Stimulated activated CD8-positive, alpha-beta memory T cell treated with anti-CD3 and anti-CD28 coated beads, Interleukin-15, amount 100 ng/mL, for 1 hour (primary cell): ENCODE data around the gene KIFC3.
"Not testable (repeated sequence)": the region's sequence is repeated elsewhere in the genome, so short reads cannot be mapped to it uniquely, and the experiment has no call there.

Experiments used
- DNase-seq: peaks from one replicate; pipeline ENCODE4 v3.0.0-alpha.2; 2020; ENCODE audit warnings: low read depth

KIFC3 gene

DNA sequence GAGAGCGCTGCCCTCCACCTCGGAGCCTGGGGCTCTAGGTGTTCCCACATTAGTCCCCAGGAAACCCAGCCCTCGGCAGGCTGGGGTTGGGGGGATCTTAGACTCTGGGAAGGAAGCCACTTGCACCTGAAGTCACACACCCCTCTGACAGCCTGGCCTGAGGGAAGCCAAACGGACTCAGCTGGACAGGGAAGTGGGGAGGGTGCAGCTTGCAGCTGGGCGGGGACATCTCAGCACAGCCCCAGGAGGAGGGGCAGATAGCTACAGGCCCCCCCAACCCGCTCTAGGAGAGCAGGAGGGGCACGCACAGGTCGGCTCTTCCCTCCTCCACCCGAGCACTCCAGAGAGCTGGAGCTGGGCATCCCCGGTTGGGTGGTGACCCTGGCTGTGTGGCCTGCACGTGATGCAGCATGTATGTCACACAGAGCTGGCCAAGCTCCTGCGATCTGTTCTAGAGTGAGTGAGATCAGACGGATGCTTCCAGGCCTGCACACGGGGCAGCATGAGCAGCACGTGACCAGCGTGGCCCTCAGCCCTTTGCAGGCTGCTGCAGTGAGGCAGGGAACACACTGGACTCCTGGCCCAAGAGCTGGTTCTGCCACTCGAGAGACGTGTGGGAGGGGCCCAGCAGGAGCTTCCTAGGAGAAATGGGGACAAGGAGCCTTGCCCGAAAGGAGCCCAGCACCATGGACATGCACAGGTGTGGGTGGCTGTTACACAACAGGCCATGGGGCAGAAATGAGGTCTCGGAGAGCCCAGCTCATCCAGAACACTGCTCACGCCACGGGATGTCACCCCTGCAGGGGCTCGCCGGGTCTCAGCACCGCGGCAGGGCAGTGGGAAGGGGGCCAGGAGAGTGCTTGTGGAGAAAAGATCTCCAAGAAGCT, 15.4 kb downstream of the KIFC3 start:
- DNase-seq = no peak

DNA sequence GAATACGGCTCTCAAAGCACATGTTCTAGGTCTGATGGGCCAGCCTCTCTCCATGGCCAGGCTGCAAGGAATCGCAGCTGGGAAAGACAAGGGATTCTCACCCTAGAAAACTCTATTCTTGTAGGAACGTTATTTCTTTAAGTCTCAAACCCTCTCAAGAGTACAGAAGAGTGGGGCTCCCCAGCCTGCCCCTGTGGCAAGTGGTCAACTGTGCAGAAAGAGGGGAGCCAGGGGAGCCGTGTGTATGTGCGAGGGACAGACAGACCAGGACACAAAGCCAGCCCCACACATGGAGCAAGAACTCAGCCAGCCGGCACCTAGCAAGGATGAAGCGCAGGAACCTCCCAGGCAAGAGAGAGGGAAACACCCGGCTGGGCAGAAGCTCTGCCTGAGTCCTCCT, 16.4 kb downstream of the KIFC3 start:
- DNase-seq = no peak

DNA sequence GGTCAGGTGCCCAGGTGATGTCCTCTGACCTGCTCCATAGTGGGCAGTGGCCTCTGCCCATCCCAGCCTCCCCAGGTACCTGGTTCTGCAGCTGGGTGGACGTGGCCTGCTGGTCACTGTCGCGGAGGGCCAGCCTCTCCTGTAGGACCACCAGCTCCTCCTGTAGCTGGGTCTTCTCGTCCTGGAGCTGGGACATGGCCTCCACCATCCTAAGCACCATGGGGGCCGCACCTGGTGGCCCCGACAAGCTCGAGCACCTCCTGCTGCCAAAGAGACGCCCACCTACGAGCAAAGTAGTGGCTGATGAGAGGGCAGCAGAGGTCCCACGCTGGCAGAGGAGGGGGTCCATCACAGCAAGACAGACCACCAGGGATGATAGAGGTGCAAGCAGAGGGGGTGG, 16.9 kb downstream of the KIFC3 start:
- no peak for DNase-seq

DNA sequence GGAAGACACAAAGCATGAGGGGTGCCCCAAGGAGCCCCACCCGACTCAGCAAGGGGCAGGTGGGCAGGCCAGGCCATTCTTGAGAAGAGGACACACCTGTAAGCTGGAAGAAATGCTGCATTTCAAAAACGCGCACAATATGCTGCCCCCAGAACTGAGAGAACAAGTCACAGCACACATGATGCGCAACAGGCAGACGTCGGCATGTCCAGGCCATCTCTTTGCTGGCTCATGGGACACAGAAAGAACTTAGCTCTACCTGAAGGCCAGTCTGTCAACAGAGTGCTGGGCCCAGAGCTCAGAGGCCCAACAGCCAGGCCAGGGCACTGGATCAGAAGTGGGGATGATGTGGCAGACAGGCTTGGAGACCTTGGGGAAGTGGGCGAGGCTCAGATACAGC, 18.0 kb downstream of the KIFC3 start:
- no peak for DNase-seq

DNA sequence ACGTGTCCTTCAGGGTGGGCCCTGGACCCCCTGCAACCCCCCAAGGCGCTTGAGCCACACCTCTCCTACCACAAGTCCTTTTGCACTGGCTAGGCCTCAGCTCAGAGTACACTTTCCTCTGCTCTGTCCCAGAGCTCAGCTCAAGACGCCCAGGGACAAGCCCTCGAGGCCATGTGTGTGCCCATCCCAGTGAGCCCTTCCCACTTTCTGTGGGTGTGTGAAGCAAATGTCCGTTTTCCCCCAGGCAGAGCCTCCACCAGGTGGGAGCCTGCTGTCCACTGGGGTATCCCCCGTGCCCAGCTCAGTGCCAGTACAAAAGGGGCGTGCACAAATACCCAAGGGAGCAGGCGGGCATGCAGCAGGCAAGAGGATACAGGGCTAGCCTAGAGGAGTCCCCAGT, 18.4 kb downstream of the KIFC3 start:
- no peak for DNase-seq

DNA sequence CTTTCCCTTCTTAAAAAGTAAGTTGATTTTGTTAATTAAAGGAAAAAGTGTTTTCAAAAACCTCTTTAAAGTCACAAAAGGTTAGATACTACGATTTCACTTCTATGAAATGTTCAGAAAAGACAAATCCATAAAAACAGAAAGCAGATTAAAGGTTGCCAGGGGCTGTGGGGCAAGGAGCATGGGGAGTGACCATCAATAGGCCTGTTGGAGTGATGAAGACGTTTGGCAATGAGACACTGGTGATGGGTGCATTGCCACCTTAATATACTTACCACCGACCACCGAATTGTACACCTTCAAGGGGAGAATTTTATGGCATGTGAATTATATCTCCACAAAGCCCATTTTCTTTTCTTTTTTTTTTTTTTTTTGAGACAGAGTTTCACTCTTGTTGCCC, 19.2 kb downstream of the KIFC3 start:
- DNase-seq = no peak

DNA sequence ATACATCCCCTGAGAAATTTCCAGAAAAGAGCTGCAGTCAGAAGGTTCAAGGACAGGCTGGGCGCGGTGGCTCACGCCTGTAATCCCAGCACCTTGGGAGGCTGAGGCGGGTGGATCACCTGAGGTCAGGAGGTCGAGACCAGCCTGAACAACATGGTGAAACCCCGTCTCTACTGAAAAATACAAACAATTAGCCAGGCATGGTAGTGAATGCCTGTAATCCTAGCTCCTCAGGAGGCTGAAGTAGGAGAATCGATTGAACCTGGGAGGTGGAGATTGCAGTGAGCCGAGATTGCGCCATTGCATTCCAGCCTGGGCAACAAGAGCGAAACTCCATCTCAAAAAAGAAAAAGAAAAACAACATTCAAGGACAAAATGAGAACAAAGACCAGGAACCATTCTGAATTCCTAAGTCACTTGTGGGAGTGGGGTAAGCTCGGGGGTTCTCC, 19.7 kb downstream of the KIFC3 start:
- not testable (repeated sequence) for DNase-seq

DNA sequence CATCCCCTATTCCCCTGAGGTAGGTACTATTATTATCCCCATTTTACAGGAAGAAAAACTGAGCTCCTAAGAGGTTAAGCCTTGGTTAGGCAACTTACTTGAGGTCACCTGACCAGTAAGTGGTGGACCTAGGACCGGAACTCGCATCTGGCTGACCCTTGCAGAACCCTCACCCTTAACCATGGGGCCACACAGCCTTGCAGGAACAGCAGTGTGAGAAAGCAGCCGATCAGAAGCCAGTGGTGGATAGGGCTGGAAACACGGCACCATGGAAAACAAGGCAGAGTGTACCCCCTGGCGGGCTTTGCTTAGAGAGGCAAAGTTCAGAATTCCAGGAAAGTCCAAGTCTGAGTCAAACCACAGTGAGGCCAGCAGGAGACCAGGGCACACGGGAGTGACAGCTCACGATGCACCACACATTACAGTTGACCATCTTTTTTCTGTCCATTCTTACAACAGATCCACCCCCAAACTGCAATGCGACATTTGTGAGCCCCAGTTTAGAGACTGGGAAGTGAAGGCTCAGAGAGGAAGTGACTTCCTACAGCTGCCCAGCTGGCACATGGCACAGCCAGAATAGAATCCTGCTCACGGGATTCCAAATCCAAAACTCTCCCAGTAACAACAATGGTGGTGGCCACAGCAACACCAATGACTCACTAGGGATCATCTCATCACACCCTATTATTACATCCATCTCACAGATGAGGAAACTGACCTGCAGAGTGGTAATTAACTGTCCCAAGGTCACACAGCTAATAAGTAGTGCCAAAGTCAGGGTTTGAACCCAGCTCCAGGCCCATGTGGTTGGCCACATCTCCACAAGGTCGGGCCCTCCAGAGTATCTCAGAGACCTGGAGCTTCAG, 20.3 kb downstream of the KIFC3 start:
- DNase-seq = no peak

DNA sequence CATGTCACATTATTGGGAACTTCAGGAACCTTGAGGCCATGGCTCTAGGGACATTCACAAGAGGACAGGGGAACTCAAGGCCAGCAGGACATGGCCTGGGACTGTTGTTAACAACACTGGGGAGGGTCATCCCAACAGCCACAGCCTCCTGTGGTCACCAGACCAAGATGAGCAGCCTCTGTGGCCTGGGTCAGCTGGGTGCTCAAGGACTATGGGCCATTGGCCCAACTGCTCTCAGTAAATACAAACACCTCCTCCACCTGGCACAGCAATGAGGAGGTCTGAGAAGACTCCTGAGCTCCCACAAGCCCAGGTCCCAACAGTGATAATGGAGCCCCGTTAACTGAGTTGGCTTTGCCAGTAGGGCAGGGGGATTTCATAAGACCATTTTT, 20.9 kb downstream of the KIFC3 start:
- DNase-seq = no peak

DNA sequence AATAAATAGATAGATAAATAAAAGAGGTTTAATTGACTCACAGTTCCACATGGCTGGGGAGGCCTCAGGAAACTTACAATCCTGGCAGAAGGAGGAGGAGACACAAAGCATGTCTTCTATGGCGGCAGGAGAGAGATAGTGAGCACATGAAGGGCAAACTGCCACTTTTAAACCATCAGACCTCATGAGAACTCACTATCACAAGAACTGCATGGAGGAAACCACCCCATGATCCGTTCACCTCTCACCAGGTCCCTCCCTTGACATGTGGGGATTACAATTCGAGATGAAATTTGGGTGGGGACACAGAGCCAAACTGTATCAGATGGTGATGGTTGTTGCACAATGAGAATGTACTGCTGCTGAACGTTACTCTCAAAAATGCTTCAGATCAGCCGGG, 22.5 kb downstream of the KIFC3 start:
- DNase-seq = not testable (repeated sequence)

DNA sequence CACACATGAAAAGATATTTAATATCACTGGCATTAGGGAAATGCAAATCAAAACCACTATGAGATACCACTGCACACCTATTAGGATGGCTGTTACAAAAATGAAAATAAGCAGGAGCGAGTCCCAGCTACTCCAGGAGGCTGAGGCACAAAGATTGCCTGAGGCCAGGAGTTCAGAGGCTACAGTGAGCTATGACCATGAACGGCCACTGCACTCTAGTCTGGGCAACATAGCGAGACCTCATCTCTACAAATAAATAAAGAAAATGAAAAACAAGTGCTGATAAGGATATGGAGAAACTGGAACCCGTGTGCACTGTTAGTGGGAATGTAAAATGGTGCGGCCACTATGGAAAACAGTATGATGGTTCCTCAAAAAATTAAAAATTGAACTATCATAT, 23.6 kb downstream of the KIFC3 start:
- DNase-seq = no peak

DNA sequence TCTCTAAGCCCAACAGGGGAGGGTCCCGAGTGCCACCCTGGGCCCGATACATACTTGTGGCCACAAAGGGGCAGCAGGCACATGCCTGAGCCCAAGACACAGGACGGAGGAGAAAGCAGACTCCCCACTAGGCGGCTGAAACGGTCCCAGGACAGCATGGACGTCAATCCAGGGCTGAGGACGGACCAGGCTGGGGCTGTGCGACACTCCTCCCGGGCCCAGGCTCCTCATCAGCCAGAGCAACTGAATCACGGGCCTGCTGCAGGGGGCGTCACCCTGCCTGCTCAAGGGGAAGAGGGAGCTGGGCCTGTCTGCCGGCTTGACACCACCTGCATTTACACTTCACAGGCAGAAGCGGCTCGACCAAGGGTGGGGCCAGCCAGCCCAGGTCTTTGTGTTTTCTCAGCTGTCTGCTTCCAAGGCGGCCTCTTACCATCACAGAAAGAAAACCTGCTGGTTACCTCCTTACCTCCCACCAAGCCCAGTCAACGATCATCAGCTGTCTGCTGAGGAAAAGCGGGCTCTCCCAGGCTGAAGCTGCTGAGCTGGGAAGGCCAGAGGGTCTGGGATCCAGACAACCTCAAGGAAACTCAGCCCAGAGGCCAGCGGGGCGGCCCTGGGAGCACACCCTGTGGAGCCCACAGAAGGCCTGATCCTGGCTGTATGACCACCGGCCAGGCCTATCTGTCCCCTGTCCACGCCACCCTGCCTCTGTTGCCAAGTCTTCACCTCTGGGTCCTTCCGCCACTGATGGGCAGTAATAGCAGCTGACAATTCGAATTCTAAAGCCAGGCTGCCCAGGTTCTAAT, 26.4 kb downstream of the KIFC3 start:
- no peak for DNase-seq

DNA sequence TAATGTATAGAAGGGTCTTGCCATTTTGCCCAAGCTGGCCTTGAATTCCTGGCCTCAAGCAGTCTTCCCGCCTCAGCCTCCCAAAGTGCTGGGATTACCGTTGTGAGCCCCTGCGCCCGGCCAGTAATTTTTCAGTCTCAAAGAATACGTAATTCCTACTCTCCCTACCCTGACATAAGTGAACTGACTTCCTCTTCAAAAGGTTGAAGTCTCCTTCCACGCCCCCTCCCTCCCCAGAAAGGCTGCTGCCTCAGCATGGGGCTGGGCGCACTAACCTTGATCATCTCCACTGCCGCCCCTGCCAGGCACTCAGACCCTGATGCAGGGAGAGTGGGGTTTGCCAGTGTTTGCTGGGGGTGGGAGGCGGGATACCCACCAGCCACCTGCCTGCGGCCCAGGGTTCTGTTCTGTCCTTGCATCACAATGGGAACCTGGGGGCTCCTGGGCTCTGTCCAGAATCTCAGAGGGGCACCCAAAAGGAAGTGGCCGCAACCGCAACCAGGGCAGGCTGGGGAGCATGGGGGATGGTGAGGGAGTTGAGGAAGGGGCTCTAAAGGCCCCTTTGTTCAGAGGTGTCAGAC, 27.5 kb downstream of the KIFC3 start:
- no peak for DNase-seq

DNA sequence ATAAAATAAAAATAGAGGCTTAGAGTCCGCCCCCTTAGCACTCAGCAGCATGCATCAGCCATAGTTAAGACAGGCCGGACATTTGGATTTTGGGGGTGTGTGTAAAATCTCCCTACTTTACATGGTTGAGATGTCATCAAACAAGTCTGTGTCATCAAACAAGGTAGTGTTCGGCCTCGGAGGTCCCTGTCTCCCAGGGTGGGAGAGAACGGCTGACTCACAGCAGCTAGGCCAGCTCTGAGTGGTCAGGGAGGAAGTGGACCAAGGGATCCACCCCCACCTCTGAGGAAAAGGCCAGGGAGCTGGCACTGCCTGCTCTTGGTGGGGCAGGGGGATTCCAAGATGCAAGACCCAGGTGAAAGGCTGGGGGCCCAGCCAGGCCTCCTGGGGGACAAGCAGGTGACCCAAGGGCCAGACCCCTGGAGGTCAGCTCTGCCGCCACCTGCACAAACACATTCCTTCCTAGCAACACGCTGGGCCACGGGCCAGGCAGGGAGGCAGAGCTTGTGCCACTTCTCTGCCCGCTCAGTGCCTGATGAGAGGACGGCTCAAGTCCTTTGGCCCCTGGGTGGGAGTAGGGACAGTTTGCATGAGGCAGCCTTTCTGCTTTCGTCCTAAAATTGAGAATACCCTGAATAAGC, 28.5 kb downstream of the KIFC3 start:
- no peak for DNase-seq

DNA sequence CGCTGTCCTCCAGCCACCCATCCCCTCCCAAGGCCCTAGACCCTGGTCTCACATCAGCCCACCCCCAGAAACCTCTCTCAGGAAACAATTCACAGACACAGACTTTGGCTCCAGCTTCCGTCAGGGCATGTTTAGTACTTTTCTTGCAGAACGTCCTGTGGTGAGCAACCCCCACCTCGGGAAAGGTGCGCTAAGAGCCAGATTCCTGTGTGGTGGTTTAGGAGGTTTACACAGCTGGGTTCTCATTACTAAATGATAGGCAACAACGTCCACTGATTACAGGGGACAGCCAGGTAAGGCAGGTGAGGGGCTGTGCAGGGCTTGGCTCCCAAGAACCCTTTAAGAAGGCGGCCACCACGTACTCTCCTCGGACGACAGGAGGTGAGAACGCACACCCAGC, 29.3 kb downstream of the KIFC3 start:
- no peak for DNase-seq

DNA sequence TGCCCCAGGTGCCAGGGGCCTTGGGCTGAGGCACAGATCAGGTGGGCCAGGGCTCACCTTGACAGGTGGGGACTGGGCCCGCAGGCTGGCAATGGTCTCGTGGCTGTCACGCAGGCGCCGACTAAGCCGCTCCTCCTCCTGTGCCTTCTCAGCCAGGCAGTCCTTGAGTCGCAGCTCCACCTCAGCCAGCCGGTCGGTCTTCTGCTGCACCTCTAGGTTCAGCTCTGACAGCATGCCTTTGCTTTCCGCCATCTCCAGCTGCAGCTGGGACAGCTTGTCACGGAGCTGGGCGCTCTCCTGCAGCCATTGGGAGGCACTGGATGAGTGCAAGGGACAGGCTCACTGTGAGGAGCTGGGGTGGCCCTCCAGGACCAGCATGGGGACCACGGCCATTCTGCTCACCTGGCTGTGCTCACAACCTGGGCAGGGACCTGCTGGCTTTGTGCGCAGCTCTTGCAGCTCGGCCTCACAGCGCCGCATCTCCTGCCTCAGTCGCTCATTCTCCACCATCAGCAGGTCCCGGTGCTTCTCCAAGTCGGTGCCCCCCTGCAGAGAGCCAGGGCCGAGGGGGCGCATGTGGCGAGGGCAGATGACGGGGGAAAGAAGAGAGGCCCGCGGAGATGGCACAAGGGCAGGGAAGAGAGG, 31.0 kb downstream of the KIFC3 start:
- DNase-seq = no peak

DNA sequence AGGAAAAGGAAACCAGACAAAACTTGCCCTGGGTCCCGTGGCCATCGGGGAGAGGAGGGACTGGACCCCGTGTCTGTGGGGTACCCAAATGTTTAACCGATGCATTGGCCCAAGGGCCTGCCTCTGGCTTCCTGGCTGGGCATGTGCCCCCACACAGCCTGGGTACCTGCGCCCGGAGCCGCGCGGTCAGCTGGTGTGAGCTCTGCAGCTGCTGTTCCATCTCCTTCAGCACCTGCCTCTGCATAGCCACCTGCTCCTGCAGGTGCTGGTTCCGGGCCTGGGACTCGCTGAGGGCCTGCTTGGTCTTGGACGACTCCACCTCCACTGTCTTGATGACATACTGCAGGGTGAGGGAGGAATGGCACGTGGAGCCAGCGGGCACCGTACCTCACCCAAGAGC, 31.9 kb downstream of the KIFC3 start:
- no peak for DNase-seq

DNA sequence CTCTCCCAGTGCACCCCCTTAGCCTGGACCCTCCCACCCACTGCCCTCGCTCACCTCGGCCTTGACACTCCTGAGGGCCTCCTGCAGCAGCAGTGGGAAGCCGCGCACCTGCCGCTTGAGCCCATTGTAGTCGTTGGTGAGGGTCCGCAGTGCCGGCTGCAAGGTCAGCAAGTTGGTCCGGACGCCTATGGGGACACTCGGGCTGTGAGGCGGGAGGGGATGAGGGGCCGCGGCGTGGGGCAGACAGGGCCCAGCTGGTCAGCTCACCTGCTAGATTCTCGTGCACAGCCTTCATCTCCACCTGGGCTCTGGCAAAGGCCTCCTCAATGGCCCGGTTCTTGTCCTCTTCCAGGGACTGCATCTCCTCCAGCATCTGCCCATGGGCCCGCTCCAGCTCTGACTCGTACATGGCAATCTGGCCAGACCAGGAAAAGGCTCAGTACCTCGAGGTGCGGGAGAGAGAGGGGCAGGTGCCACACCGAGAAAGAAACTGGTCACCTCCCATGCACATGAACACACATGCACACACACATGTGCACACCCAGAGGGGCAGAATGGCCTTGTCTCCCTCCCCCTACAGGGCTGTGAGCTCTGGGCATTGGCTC, 32.6 kb downstream of the KIFC3 start:
- DNase-seq = no peak

DNA sequence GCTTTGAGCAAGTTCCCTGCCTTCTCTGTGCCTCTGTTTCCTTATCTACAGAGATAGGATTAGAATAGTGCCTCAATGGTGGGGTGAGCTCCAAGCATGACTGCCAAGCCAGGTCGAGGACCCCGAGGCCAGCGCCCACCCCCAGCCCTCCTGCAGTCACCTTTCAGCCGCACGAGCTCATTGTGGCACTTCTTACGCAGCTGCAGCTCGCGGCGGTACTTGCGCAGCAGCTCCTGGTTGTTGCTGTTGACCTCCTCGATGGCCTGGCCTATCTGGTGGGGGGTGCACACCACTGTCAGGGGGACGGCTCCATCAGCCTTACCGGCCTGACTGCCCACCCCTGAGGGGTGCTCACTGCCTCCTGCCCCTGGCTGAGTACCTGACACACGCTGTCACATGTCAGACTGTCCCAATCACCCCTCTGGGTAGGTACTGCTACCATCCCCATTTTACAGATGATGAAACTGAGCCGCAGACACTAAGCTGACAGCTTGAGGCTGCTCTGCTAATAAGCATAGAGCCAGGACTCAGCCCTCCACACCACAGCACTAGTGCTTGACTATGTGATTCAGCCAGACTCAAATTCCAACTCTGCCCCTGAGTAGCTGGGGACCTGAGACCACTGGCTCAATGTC, 35.5 kb downstream of the KIFC3 start:
- DNase-seq = no peak

DNA sequence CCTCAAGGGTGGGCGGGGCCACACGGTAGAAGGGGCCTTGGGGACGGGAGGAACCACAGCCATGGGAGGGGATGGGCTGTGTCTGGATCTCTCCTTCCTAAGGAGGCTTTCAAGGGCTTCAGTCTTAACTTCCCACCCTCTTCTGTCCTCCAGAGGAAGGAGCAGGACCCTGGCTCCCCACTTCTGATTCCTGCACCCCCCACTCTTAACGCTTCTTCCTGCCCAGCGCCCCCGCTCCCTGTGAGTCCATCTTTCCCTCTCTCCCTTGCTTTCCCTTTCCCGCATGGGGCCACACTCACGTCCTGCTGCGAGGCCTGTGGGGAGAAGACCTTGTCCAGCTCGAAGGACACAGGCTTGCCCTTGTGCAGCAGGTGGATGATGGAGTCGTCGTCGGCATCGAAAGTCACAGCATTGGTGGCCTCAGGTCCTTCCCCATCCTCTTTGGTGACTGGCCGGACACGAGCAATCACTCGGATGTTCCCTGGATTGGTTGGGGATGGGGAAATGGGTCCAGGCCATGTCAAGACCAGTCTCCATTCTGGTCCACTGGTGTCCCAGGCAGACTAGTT, 37.0 kb downstream of the KIFC3 start:
- DNase-seq = no peak
